Fibroblast of villous mesenchyme (primary cell): ENCODE measurements around the gene TAMALIN. TPM values are rescaled to one million over a fixed set of nuclear protein-coding genes. Genes with fewer than 3 reads are reported as not detected.

ENCODE experiments used
- DNase-seq: peaks from one replicate; pipeline ENCODE4 v3.0.0-alpha.2; 2010; ENCODE audit warnings: low read depth
- H3K4me3 ChIP-seq: 2 replicates; pipeline ENCODE4 v1.5.1; 2011; ENCODE audit warnings: low read depth, mild to moderate bottlenecking, low read length
- total RNA-seq: library from RNA; depleted of rRNA; stranded (reverse); fragments of >200 nt; gene quantifications from 2 replicates; pipeline ENCODE4 v1.2.3, GENCODE V29; 2012
- TF ChIP-seq, protein P1 (sequence below): IDR thresholded peaks from 2 replicates; pipeline ENCODE4 v1.5.1; 2012; ENCODE audit warnings: low read depth, mild to moderate bottlenecking, low read length; ENCODE audit not compliant: insufficient read depth

Gene TAMALIN
- total RNA-seq, 1 donor = 2.2 TPM

DNA sequence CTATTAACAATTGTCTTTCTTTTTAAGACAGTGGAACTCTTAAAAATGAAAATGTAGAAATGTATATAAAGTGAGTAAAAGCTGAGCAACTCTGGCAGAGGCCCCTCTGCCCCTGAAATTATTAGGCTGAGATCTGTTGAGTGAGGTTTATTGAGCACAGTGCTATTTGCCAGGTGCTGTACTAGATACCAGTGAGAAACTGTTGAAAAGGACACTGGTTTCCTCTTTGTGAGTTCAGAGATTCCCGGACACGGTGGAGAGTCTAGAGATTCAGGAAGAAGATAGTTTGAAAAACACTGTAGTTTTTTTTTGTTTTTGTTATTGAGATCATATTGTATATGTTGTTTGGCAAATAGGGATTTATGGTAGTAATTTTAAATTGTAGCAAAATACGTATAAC lies 44.0 kb upstream of the TAMALIN start:
- DNase-seq = no peak

DNA sequence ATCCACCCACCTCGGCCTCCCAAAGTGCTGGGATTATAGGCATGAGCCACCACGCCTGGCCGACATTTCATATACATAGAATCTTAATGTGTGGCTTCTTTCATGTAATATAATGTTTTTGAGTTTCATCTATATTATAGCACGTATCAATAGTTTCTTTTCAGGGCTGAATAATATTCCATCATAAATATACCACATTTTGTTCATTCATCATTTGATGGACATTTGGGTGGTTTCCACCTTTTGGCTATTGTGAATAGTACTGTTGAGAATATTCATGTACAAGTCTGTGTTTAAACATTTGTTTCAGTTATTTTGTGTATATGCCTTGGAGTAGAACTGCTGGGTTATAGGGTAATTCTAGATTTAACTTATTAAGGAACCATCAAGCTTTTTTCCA lies 43.3 kb upstream of the TAMALIN start:
- TF ChIP-seq, protein P1, sequence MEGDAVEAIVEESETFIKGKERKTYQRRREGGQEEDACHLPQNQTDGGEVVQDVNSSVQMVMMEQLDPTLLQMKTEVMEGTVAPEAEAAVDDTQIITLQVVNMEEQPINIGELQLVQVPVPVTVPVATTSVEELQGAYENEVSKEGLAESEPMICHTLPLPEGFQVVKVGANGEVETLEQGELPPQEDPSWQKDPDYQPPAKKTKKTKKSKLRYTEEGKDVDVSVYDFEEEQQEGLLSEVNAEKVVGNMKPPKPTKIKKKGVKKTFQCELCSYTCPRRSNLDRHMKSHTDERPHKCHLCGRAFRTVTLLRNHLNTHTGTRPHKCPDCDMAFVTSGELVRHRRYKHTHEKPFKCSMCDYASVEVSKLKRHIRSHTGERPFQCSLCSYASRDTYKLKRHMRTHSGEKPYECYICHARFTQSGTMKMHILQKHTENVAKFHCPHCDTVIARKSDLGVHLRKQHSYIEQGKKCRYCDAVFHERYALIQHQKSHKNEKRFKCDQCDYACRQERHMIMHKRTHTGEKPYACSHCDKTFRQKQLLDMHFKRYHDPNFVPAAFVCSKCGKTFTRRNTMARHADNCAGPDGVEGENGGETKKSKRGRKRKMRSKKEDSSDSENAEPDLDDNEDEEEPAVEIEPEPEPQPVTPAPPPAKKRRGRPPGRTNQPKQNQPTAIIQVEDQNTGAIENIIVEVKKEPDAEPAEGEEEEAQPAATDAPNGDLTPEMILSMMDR = no peak
- no peak overlapping the region for H3K4me3 ChIP-seq
- DNase-seq = no peak

More for the DNA sequence above, 44.0 kb upstream of the TAMALIN start:
- TF ChIP-seq, protein P1 = no peak
- H3K4me3 ChIP-seq = no peak overlapping the region

DNA sequence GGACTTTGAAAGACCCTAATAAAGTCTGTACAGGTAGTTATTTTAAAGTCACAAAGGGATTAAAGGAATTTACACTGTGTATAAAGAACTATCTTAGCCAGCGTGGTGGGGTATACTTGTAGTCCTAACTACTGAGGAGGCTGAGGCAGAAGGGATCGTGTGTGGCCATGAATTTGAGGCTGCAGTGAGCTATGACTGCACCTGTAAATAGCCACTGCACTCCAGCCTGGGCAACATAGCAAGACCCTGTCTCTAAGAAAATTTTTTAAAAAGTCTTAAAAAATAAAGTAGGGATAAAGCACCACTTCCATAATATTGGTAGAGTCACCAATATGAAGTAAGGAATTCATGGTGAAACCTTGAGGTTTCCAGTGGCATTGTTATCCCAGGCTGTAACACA lies 37.1 kb upstream of the TAMALIN start:
- no peak for DNase-seq
- TF ChIP-seq, protein P1 = no peak
- no peak overlapping the region for H3K4me3 ChIP-seq

DNA sequence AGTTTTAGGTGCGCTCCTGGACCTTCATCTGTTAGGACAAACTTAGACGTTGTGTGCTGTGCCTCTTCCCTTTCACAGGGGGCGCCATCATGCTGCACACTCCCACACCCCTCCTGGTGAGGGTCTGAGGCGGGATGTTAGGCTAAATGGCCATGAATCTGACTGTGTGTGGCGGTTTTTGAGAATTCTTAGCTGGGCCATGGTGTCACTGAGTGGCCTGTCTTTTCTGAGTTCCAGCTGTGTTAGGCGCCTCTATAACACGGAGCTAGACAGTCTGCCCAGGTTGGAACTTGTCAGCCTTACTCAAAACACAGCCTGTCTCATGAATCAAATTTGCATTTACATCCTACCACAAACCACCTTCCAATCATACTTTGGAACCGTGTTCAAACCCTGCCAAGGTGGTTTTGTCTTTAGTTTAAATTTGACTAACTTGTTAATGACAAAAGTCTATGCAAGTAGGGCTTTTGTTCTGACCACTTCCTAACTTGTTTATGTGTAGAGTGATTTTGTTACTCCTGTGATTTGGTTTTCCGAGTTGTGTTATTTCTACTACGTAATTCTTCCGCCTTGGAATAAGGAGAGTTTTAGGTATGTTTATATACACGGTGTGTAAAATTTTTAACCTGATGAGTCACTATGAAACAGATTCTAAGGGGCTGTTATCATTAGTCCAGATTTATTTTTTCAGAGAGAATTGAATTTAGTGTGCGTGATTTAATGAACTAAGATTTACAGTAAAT lies 35.7 kb upstream of the TAMALIN start:
- peak; percentile 59 for DNase-seq
- H3K4me3 ChIP-seq = no peak overlapping the region
- TF ChIP-seq, protein P1 = peak; percentile 73

DNA sequence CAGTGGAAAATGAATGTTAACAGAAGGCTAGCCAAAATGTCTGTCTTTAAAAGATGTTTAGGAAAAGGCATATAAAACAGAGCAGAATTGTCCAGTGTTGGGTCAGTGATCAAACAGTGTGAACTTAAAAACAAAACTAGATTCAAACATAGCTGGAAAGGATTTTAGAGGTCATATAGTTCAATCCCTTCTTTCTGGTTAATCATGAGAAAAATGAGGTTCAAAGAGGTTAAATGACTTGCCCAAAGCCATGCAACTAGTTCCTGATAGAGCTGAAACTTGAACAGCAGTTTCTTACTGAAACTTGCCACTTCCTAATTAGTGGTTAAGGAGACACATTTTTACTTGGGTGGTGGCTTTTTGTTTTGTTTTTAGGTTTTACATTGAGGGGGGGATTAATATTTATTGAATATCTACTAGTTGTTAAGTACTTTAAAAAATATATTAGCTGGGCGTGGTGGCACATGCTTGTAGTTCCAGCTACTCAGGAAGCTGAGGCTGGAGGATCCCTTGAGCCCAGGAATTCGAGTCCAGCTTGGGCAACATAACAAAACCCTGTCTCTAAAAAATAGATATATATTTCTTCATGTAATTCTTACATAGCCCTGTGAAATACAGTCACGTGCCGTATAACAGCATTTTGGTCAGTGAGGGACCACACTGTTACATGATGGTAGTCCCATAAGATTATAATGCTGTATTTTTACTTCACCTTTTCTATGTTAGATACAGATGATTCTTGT lies 34.9 kb upstream of the TAMALIN start:
- TF ChIP-seq, protein P1 = no peak
- no peak overlapping the region for H3K4me3 ChIP-seq
- peak; percentile 54 for DNase-seq

DNA sequence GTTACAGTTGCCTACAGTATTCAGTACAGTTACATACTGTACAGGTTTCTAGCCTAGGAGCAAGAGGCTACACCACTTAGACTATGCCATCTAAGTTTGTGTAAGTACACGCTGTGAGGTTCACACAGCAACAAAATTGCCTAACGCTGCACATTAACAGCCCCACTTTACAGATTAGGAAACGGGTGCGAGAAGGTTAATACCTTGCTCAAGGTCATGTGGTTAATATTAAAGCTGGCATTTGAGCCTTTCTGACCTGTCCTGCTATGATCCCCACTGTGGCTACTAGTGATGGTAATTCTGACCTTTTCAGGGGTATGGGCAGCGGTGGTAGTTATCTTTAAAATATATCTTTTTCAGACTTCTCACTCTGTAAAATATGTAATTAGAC lies 34.3 kb upstream of the TAMALIN start:
- no peak overlapping the region for H3K4me3 ChIP-seq
- DNase-seq = peak; percentile 68
- TF ChIP-seq, protein P1 = no peak
